ENCODE data around the gene RUSC1. TPM values are rescaled to one million over a fixed set of nuclear protein-coding genes. Genes with fewer than 3 reads are reported as not detected.
"Not testable (repeated sequence)": the region's sequence is repeated elsewhere in the genome, so short reads cannot be mapped to it uniquely, and the experiment has no call there.

The RUSC1 gene
- total and polyA plus RNA-seq, 7 donors = 6.5 to 21.6 (median 10.3) TPM

- no peak for TF ChIP-seq CTCF (IDR thresholded peaks at IDR 0.05)
- intact Hi-C loops (cut with DNase I) = no loop called here
- H3K4me3 ChIP-seq = no peak overlapping the region
- DNase-seq (no peak), ATAC-seq (no peak)
- H3K27me3 ChIP-seq (ENCODE audit: insufficient read depth in 3 of 3, low read length in 2 of 3) = no peaks in the 10 kb centered on the region
- no peaks in the 10 kb centered on the region for H3K4me1 ChIP-seq
- H3K27ac ChIP-seq = no peak overlapping the region
- no peaks in the 10 kb centered on the region for H3K9me3 ChIP-seq
- 86 to 93% (median 90%) methylated on average over 20 to 21 of the region's 21 CpGs for WGBS, 3 donors
- no peaks in the 10 kb centered on the region for H3K36me3 ChIP-seq (ENCODE audit: insufficient read depth in 1 of 2, low read depth in 1 of 2)
These were observed 32.6 kb upstream of the RUSC1 start for GRCh38 chr1:155287987-155288543.

- H3K36me3 ChIP-seq (ENCODE audit: insufficient read depth in 1 of 2, low read depth in 1 of 2); ATAC-seq; DNase-seq; H3K27ac ChIP-seq; H3K4me1 ChIP-seq; H3K9me3 ChIP-seq; intact Hi-C loops (cut with DNase I); H3K4me3 ChIP-seq: not testable (repeated sequence)
- WGBS, 3 donors = 75 to 76% (median 75%) methylated on average over 10 of the region's 10 CpGs
- peaks cover 0 to 19% (median 5%) of the 10 kb centered on the region in 3 donors for H3K27me3 ChIP-seq (ENCODE audit: insufficient read depth in 3 of 3, low read length in 2 of 3)
These were observed 29.7 kb upstream of the RUSC1 start for GRCh38 chr1:155291006-155291405.

GRCh38 chr1:155293086-155293749 lies 27.5 kb upstream of the RUSC1 start:
- no peak overlapping the region for H3K27ac ChIP-seq
- 78 to 80% (median 79%) methylated on average over 17 of the region's 17 CpGs for WGBS, 3 donors
- intact Hi-C loops (cut with DNase I) = no loop called here

GRCh38 chr1:155294520-155295182 lies 26.0 kb upstream of the RUSC1 start:
- Histone ChIP-seq H3K27me3 (ENCODE audit: insufficient read depth in 3 of 3, low read length in 2 of 3) (peaks cover 0 to 23% (median 5%) of the 10 kb centered on the region in 3 donors), H3K36me3 (ENCODE audit: insufficient read depth in 1 of 2, low read depth in 1 of 2) (no peaks in the 10 kb centered on the region), H3K27ac (no peak overlapping the region), H3K4me3 (peak overlapping the region; percentile 8), H3K9me3 (no peaks in the 10 kb centered on the region), H3K4me1 (no peaks in the 10 kb centered on the region)
- ATAC-seq (peak in 1 of 4 donors; percentile 13), DNase-seq (no peak)
- 33 to 34% (median 33%) methylated on average over 46 of the region's 46 CpGs for WGBS, 3 donors
- intact Hi-C loops (cut with DNase I) = no loop called here
- TF ChIP-seq CTCF (IDR thresholded peaks at IDR 0.05) = no peak

More at GRCh38 chr1:155293086-155293749, 27.5 kb upstream of the RUSC1 start:
- H3K4me1 ChIP-seq = no peaks in the 10 kb centered on the region
- H3K4me3 ChIP-seq = no peak overlapping the region
- no peaks in the 10 kb centered on the region for H3K36me3 ChIP-seq (ENCODE audit: insufficient read depth in 1 of 2, low read depth in 1 of 2)
- H3K9me3 ChIP-seq = no peaks in the 10 kb centered on the region
- DNase-seq (no peak), ATAC-seq (no peak)
- peaks cover 0 to 23% (median 5%) of the 10 kb centered on the region in 3 donors for H3K27me3 ChIP-seq (ENCODE audit: insufficient read depth in 3 of 3, low read length in 2 of 3)
- TF ChIP-seq CTCF (IDR thresholded peaks at IDR 0.05) = no peak
